GM21737 (cell line): ENCODE measurements around the gene MGMT.

Source experiments
- ATAC-seq: cut with Tn5 transposase; IDR thresholded peaks from one replicate; pipeline ENCODE4 v1.9.1; 2021; ENCODE audit warnings: mild to moderate bottlenecking, moderate library complexity; ENCODE audit not compliant: unreplicated experiment

MGMT gene

DNA sequence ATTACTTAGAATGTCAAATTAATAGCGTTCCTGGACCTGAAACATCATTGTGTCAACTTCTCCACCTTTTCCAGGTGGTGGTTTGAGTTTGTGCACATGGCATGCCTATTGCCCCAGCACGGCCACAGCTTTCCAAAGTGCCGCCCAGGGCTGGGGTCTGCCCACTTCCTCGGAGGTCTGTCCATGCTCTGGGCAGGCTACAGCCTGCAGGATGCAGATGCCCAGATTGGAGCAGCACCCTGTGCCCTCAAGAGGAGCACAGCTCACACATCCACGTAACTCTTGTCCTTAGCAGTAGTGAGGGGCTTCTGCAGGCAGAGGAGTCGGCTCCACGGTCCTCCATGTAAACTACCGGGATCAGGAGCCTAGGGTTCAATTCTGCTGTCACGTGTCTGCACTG, 258.4 kb downstream of the MGMT start:
- no peak for ATAC-seq

DNA sequence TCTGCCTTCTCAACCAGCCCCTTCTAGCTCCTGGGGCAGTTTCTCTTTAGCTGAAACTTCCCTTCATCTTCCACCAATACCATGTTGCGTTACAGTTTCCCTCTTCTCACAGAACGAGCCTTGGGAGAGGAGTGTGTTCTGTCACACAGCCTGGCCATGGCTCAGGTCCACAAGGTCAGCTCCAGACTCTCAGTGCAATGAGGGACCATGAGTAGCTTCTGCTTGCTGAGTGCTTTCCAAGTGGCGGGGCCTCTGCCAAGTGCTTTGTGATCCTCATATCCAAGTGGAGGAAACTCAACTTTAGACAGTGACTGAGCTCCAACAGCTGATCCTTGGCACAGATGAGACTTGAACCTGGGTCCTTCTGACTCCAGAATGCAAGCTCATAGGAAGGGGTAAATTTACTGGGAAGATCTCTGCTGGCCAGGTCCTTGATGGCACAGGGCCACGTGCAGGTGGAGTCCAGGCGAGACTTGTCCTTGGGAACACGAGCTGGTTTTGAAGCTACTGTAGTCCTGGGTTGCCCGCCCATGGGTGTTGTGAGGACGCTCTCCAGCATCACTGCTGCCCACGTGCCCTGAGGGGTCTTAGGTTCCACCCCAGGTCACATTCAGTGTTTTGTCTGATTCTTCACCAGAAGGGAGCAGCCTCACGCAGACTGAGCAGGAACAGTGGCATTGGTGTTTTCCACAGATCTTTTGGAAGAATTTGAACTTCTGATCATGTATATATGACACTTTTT, 259.0 kb downstream of the MGMT start:
- no peak for ATAC-seq

DNA sequence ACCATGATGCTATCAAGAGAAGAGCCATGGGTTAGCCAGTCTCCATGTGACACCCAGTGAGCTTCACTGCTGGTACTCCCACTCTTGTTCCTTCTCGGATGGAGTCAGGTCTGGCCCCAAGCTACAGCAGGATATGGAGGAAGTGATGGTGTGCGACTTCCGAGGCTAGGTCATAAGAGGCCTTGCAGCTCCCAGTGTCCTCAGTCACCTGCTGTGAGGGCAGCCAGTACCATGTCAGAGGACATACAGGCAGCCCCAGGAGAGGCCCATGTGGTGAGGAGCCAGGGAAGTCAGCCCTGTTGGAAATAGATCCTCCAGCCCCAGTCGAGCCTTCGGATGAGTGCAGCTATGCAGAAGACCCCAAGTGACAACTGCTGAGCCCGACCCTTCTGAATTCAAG, 260.0 kb downstream of the MGMT start:
- no peak for ATAC-seq

DNA sequence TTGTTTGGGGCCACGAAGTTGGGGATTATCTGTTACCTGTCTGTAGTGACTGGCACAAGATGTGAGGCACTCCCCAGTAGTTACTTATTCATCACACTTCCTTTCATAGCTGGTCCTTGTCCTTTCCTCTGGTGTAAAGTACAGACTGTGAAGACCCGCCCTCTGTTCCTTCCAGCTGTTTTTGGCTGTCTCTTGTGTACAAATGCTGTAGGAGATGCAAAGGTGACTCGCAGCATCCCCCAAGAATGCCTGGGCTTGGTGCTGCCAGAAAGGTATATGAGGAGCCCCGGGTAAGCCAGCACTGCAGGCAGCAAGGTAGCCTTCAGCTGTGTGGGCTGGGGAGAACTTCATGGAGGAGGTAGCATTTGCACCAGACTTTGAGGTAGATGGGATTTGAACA, 260.5 kb downstream of the MGMT start:
- no peak for ATAC-seq

DNA sequence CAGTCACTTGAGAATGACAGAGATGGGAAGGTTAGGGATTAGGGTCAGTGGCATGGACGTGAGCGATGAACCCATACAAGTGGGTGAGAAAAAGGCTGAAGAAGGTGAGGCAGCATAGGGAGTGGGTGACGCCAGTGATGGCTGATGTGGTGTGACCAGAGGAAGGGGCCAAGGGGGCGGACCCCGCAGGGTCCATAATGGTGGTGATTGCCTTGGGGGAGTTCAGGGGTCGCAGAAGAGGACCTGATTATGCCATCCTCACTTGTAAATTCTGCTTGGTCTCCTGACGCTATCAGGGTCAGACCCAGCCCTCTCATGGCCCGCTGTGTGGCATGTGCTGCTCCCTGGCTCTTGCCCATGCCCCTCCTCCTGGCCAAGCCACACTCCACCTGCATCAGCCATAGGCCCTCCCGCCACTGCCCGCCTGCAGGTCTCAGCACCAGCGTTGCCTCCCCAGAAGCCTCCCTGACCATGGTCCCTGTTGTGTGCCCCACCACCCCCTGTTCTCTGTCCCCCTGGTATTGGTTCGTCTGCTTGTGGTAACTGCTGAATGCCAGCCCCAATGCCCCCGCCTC, 261.3 kb downstream of the MGMT start:
- no peak for ATAC-seq

DNA sequence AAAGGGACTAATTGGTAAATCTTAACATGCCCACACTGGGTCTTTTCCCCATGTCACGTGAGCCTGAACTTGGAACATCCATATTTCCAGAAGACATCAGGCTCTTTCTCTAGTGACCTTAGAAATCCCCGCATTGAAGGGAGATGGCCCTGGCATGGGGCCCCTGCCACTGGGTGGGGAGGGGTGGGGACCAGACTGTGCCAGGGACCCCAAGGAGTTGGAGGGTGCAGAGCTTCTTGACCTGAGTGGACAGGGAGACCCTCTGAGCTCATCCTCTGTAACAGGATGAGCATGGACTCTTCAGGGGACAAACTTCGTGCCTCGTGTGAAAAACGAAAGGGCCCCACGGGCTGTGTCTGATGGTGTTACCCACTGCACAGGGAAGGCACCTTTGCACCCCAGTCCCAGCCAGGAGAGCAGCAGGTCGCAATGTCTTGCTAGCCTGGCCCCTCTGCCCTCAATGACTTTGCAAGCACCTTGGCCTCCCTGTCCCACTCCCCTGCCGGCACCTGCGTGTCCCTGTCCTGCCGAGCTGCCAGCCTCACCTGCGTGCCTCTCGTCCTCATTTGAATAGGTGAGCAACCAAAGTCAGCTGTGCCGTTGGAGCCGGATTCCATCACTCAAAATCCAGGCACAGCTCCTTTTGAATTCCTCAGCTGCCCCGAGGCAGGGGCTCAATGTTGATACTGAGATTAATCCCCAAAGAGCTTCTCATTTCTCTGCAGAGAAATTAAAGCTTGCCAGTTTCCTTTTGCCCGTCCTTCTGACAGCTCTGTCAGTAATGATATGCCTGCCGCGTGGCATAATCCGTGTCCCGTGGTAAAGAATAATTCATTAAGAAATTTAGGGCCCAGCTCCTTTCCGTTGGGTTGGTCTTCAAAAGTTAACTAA, 262.1 kb downstream of the MGMT start:
- no peak for ATAC-seq

DNA sequence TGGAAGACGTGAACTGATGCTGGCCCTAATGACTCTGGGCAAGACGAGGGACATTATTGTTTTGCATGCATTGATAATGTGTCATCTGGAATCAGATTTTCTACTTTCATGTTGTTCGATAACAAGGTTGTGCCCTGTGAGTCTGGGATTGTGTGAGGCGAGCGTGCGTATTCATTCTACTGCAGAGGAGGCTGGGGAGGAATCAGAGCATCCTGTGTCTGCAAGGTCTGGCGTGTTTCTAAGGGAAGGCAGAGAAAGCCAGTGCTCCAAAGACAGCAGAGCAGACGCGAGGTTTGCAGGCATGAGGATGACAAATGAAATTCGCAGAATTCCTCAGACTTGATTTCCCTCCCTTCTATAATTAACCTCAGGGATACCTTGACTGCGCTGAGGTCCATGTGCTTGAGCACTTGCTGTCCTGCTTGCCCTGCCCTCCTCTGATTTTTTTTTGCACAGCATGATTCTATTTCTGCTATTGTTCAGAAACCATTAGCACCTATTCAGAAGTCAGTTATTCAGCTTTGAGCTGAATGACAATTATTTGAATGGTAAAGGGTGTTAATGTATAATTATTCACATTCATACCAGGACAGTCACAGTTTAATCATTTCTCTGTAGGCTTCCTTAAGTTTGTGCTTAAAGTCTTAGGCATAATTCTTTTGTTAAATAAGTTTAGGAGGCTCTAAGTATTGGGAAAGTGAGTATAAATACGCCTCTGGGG, 263.4 kb downstream of the MGMT start:
- no peak for ATAC-seq

DNA sequence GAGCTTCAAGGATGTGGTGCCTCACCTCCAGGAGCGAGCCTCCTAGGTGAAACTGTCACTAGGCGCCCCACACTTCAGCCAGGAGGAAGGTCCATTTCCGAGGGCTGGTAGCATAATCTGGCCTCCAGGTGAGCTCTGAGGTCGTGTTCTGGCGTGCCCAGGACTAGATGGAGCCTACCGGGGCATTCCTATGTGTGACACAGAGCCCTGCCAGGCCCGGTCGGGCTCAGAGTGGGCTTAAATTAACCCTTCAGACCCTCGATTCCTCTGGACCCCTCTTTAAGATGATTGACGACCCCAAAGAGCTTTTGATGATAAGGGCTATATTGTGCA, 263.9 kb downstream of the MGMT start:
- ATAC-seq = no peak

DNA sequence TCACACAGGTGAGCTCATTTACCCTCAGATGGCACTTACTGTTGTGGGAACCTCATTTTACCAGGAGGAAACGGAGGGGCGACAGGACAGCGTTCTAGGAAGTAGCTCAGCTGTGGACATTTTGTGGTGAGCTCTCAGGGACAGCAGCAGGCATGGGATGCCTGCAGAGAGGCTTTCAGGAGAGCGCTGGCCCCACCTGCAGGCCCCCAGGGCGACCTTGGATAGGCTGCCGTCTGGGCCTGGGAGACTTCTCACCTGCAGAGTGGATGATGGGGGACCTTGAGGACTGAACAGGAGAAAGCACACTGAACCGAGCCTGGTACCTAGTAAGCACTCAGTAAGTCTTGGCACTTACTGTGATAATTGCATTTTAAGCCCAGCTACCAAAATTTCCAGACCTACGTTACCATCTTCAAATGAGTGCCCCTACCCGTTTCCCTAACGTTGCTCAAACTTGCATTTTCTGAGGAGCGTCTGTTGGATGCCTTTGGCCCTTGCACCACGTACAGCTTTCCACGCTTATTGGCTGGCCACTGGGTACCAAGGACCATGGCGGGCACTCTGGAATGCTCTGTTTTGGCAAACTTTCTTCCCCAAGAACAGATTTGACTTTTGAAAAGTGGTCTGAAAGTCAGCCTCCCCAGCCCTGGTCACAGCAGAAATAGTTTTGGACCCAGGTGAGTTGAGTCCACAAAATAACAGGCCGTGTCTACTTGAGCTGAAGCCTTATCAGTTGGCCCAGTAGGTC, 273.7 kb downstream of the MGMT start:
- ATAC-seq = no peak

DNA sequence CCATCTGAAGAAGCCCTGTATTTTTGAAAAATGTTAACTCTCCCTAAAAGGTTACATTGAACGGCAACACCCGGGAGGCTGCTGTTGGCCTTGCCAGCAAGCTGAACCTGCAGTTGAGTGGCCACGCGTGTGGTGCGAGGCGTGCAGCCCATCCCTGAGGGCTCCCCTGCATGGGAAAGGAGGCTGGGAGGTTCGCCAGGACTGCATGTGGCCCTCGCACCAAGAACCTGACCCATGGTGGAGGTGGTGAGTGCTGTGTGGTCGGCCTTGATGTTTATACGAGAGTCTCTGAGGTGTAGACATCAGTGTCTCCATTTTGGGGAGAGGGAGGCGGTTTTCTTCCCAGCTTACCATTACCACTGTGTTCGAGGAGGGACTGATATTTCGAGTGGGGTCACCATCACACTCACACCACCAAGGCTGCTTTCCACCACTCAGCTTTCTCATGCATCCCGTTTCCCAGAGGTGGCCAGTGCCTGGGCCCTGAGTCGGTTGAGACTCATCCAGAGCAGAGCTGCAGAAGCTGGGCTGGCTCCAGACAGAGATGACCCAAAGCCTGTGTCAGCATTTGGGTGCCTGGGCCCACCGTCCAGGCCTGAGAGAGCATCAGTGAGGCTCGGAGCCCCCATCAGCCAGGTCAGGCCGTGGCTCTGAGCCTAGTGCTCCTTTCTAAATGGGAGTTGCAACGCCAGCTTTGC, 274.4 kb downstream of the MGMT start:
- no peak for ATAC-seq

DNA sequence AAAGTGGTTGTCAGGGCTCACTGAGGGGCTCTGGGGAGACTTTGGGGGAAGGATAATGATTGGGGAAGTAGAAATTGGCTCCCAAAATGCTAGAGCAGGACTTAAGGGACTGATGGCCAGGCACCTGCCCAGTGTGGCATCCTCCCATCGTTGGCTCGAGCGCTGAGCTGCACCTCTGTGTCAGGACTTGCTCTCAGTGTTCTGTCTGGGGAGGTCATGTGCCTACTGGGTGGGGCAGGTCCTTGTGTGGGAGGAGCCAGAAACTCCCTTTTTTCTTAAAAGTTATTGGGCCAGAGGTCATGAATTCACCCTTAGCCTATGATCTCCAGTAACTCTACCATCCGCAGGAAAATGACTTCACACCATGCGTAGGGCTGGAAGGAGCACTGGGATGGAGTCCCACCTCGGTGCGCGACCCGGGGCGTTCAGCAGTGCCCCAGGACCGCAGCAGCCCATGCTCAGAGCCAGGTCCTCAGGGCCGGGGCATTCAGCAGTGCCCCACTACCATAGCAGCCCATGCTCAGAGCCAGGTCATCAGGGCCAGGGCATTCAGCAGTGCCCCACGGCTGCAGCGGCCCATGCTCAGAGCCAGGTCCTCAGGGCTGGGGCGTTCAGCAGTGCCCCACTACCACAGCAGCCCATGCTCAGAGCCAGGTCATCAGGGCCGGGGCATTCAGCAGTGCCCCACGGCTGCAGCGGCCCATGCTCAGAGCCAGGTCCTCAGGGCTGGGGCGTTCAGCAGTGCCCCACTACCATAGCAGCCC, 275.1 kb downstream of the MGMT start:
- no peak for ATAC-seq

DNA sequence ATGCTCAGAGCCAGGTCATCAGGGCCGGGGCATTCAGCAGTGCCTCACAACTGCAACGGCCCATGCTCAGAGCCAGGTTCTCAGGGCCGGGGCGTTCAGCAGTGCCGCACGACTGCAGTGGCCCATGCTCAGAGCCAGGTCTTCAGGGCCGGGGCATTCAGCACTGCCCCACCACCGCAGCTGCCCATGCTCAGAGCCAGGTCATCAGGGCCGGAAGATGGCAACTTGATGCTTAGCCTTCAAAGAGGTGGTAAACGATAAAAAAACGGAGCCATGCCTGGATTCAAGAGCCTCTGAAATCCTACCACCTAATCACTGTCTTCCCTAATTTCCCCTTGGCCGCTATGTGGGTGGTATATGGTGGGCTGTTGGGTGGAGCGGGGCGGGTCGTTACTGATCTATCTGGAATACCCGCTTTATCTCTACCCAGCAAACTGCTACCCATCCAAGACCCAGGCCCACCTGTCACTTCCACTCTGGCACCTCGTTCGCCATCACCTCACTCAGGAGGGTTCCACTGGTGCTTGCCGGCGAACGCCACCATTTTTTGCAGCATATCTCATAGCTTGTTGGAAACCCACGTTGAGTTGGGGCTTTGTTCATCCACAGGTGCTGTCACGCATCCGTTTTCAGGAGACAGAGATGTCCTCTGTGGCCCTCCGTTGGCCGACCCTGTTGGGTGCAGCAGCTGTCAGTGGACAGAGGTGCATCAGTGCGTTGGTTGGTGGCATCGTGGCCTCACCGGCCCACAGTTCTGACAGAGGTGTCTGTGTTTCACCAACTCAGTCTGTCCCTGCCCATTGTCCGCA, 275.9 kb downstream of the MGMT start:
- no peak for ATAC-seq

DNA sequence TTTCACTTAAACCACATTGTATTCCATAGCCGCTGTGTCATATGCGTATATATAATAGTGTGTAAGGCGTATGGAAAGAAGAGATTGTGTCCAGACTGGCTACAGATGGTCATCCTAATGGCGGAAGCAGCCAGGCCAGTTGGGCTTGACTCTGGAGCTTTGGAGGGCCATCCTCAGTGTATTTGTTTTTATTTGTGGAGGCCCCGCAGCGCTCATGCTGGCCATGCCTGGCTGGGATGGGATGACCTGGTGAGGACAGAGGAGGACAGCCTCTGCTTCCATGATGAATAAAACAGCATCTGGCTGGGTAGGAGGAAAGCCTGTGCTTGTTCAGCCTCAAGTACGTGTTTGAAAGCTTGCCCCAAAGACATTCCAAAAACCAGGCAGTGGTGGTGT, 276.7 kb downstream of the MGMT start:
- no peak for ATAC-seq

DNA sequence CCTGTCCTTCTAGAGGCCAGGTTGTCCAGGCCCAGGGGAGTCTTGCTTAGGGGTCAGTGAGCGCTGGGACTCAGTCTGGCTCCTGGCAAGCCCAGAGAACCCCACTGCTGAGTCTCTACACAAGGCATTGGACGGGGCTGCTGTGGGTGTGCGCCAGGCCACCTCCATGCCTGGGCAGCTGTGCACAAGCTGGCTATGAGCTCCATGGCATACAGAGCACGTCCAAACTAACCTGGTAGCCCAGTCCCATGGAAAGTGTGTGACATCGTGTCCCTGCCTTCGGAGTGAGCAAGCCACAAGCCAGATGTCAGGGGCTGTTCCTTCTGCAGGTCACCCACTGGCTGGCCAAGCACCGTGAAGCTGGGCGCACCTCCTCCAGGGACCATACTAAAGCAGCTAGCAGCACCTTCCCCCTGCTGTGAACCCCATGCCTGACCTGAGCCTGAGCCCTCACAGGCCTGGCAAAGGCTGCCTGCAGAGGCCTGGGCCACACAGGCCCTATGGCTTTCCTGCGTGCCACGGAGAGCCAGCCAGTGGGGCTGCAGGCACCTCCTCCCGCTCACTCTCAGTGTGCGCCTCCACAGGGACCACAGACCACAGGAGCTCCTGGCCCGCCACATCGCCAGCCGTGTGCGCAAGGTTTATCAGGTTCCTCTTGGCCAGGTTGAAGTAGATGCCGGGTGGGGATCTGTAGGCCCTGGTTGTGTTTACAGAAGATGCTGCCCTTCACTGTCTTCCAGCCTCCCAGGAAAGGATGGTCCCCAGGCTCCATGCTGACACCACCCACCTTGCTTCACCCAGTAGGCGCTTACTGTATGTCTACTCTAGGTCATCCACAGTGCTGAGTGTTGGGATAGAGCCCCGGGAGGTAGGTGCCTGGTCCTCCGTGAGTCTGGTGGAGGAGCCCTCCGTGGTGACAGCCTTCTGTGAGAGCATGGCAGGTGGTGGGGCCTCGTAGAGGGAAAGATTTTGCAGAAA, 277.4 kb downstream of the MGMT start:
- ATAC-seq = no peak

DNA sequence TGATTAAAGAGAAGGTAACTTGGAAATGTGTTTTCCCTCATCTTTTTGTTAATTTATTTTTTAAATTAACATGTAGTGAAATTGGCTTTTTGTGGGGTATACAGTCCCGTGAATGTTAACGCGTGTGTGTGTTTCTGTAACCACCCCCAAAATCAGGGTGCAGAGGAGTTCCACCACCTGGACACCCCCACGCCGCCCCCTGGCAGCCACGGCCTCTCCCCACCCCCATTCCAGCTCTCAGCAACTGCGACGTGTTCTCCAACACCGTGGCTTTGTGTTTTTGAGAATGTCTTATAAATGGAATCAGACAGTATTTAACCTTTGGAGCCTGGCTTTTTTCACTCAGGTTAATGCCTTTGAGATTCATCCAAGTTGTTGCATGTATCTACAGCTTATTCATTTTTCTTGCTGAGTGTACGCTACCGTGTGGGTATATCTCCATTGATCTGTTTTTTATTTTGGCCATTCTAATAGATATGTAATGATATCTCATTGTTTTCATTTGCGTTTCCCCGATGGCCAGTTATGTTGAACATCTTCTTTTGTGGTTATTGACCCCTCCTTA, 278.2 kb downstream of the MGMT start:
- ATAC-seq = no peak

DNA sequence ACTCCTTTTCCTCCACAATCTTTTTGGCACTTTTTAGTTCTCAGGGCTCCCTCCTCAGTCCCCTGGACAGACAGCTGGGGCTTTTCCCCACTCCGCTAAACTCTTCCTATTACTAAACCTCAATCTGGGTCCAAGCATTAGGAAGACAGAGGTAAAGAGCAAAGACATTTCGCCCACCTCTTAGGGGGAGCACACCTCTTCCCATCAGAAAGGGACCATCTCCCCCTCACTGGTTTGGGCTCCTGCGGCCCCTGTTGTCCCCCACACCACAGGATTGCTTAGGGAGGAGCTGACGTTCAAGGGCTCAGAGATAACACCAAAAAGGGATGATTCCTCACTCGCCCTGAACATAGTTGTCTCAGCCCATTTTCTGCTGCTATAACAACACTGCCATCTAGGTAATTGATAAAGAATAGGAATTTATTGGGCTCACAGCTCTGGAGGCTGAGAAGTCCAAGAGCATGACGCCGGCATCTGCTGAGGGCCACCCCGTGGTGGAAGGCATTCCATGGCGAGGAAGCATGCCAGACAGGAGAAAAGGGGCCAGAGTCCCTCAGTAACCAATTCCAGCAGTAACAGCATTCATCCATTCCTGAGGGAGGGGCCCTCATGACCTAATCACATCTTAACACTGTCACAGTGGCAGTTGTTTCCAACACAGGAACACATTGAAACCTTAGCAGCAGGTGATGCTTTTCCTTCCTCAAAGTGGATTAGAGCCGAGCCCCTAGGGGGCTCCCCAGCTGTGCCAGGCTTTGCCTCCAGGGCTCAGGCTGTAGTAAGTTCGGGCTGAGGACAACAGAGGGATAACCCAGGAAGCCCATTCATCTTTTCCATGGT, 287.4 kb downstream of the MGMT start:
- ATAC-seq = no peak
